Activated CD4-positive, CD25-positive, alpha-beta regulatory T cell (primary cell): ENCODE data around the gene USP11.

ENCODE experiments used
- DNase-seq, 4 experiments: peaks; one replicate each; lab custom pipeline; 2025; lab: John Stamatoyannopoulos, UW

USP11 gene

GRCh38 chrX:47202877-47203276, 29.9 kb upstream of the USP11 start:
- no peak for DNase-seq

GRCh38 chrX:47204970-47205369, 27.8 kb upstream of the USP11 start:
- no peak for DNase-seq

GRCh38 chrX:47206316-47206715, 26.5 kb upstream of the USP11 start:
- DNase-seq, result no peak

GRCh38 chrX:47208108-47208507, 24.7 kb upstream of the USP11 start:
- no peak for DNase-seq

GRCh38 chrX:47209508-47210238, 23.1 kb upstream of the USP11 start:
- DNase-seq, result no peak

- no peak for DNase-seq
These were observed 22.0 kb upstream of the USP11 start for GRCh38 chrX:47210661-47211425.

GRCh38 chrX:47212381-47213293, 20.2 kb upstream of the USP11 start:
- DNase-seq, result no peak

- no peak for DNase-seq
These were observed 18.3 kb upstream of the USP11 start for GRCh38 chrX:47214435-47215077.

- DNase-seq, result no peak
These were observed 17.4 kb upstream of the USP11 start for GRCh38 chrX:47215291-47215900.

GRCh38 chrX:47216393-47216925, 16.4 kb upstream of the USP11 start:
- no peak for DNase-seq

- no peak for DNase-seq
These were observed 15.5 kb upstream of the USP11 start for GRCh38 chrX:47217121-47217851.

GRCh38 chrX:47217852-47218279, 14.9 kb upstream of the USP11 start:
- peak; percentile 83 to 97 (median 86) for DNase-seq

GRCh38 chrX:47218280-47218919, 14.4 kb upstream of the USP11 start, which contains the start of gene CDK16:
Gene CDK16, plus strand, starts transcription at chrX:47218681. Its CDS starts 4,877 bp downstream, at chrX:47223558.
- DNase-seq, result peak; percentile 44 to 54 (median 44)

GRCh38 chrX:47218920-47219815, 13.6 kb upstream of the USP11 start:
- peak; percentile 6 to 22 (median 14) for DNase-seq

GRCh38 chrX:47221756-47222155, 11.1 kb upstream of the USP11 start:
- DNase-seq, result no peak

- no peak for DNase-seq
These were observed 10.0 kb upstream of the USP11 start for GRCh38 chrX:47222751-47223350.

GRCh38 chrX:47223476-47224250, 9.1 kb upstream of the USP11 start:
- no peak for DNase-seq
